Fibroblast of lung (primary cell): ENCODE measurements around the gene EXOC6B. TPM values are rescaled to one million over a fixed set of nuclear protein-coding genes. Genes with fewer than 3 reads are reported as not detected.

Source experiments
- DNase-seq, 2 donors: peaks; one replicate each; pipeline versions ENCODE4 v3.0.0 to v3.0.0-alpha.2; 2010; ENCODE audit warnings: low read depth in 2 of 2
- H2AFZ ChIP-seq: 2 replicates; pipeline ENCODE4 v1.5.1; 2012; ENCODE audit warnings: low read length, control low read depth, inconsistent platforms
- H3K27ac ChIP-seq: 2 replicates; pipeline ENCODE4 v1.5.1; 2011; ENCODE audit warnings: low read length, control low read depth; ENCODE audit not compliant: insufficient read depth
- H3K27me3 ChIP-seq: 2 replicates; pipeline ENCODE4 v1.5.1; 2011; ENCODE audit warnings: mild to moderate bottlenecking, low read length; ENCODE audit not compliant: control insufficient read depth, insufficient read depth
- H3K36me3 ChIP-seq: 2 replicates; pipeline ENCODE4 v1.5.1; 2011; ENCODE audit warnings: low read length; ENCODE audit not compliant: control insufficient read depth, insufficient read depth
- H3K4me1 ChIP-seq: 2 replicates; pipeline ENCODE4 v1.5.1; 2011; ENCODE audit warnings: low read length; ENCODE audit not compliant: control insufficient read depth, insufficient read depth; ENCODE audit errors: extremely low read depth
- H3K4me2 ChIP-seq: 2 replicates; pipeline ENCODE4 v1.5.1; 2011; ENCODE audit warnings: low read length, control low read depth; ENCODE audit not compliant: insufficient read depth; ENCODE audit errors: extremely low read depth
- H3K4me3 ChIP-seq, 4 experiments: fragments of 200-600 bp in 1 of 4; sonication (generic) in 1 of 4; replicated peaks in 1 of 4; 2 replicates each; pipeline ENCODE4 v1.5.1; 2011 to 2016; ENCODE audit warnings: low read length in 4 of 4, low read depth in 3 of 4, mild to moderate bottlenecking in 3 of 4, control low read depth in 2 of 4, inconsistent platforms in 1 of 4, mixed read lengths in 1 of 4; ENCODE audit not compliant: insufficient read depth in 1 of 4; ENCODE audit errors: control extremely low read depth in 1 of 4
- H3K79me2 ChIP-seq: 2 replicates; pipeline ENCODE4 v1.5.1; 2012; ENCODE audit warnings: mild to moderate bottlenecking, low read length, inconsistent platforms; ENCODE audit not compliant: control insufficient read depth, insufficient read depth
- H3K9ac ChIP-seq: 2 replicates; pipeline ENCODE4 v1.5.1; 2011; ENCODE audit warnings: mild to moderate bottlenecking, low read length, control low read depth; ENCODE audit not compliant: insufficient read depth
- H3K9me3 ChIP-seq: 2 replicates; pipeline ENCODE4 v1.5.1; 2012; ENCODE audit warnings: low read depth, low read length; ENCODE audit not compliant: control insufficient read depth, insufficient read depth
- H4K20me1 ChIP-seq: 2 replicates; pipeline ENCODE4 v1.5.1; 2011; ENCODE audit warnings: low read length; ENCODE audit not compliant: control insufficient read depth, insufficient read depth; ENCODE audit errors: extremely low read depth
- CTCF ChIP-seq, 2 donors: IDR thresholded peaks in 1 of 2; conservative IDR thresholded peaks in 1 of 2; 1 replicate in 1 of 2; 2 replicates in 1 of 2; pipeline ENCODE4 v1.5.1; 2011 to 2012; ENCODE audit warnings: low read length in 2 of 2, control low read depth in 1 of 2, inconsistent platforms in 1 of 2, low read depth in 1 of 2, mild to moderate bottlenecking in 1 of 2
- EZH2 ChIP-seq: IDR thresholded peaks from 2 replicates; pipeline ENCODE4 v1.5.1; 2012; ENCODE audit warnings: low read length, control low read depth, mild to moderate bottlenecking; ENCODE audit errors: missing control alignments
- polyA plus RNA-seq, 2 donors: library from polyadenylated mRNA; depleted of rRNA in 1 of 2; stranded (reverse) in 1 of 2; unstranded in 1 of 2; fragments of >200 nt; gene quantifications; 2 replicates each; pipeline ENCODE4 v1.2.1, GENCODE V29; 2011 to 2012; ENCODE audit warnings: missing spikeins in 1 of 2
- total RNA-seq: library from RNA; depleted of rRNA; stranded (reverse); fragments of >200 nt; gene quantifications from 2 replicates; pipeline ENCODE4 v1.2.1, GENCODE V29; 2014

EXOC6B gene
- total and polyA plus RNA-seq, 2 donors (not counting 1 experiment from before 2014, with no cell fraction given) = 26.3 to 36.5 TPM

GRCh38 chr2:72141881-72142451 lies 683.9 kb downstream of the EXOC6B start:
- H2AFZ ChIP-seq = no peak overlapping the region
- no peak overlapping the region for H3K9ac ChIP-seq
- peaks cover 2% of the 10 kb centered on the region for H3K4me1 ChIP-seq
- H3K4me3 ChIP-seq = no peak overlapping the region
- no peaks in the 10 kb centered on the region for H3K36me3 ChIP-seq
- TF ChIP-seq EZH2 (no peak), CTCF (conservative IDR thresholded peaks at IDR 0.05 in 1 of 2, IDR thresholded peaks at IDR 0.05 in 1 of 2; ENCODE audit: low read depth in 1 of 2, low read length in 2 of 2) (no peak)
- no peak for DNase-seq
- H4K20me1 ChIP-seq = peaks cover 2% of the 10 kb centered on the region
- H3K27me3 ChIP-seq = peaks cover 38% of the 10 kb centered on the region
- no peaks in the 10 kb centered on the region for H3K9me3 ChIP-seq
- no peak overlapping the region for H3K4me2 ChIP-seq
- no peaks in the 10 kb centered on the region for H3K79me2 ChIP-seq
- no peak overlapping the region for H3K27ac ChIP-seq

GRCh38 chr2:72141032-72141645 lies 684.7 kb downstream of the EXOC6B start:
- TF ChIP-seq CTCF (conservative IDR thresholded peaks at IDR 0.05 in 1 of 2, IDR thresholded peaks at IDR 0.05 in 1 of 2; ENCODE audit: low read depth in 1 of 2, low read length in 2 of 2) = no peak
- no peak for TF ChIP-seq EZH2
- Histone ChIP-seq H3K27ac (no peak overlapping the region), H3K9me3 (no peaks in the 10 kb centered on the region), H3K36me3 (no peaks in the 10 kb centered on the region), H3K27me3 (peaks cover 30% of the 10 kb centered on the region), H2AFZ (no peak overlapping the region), H3K79me2 (no peaks in the 10 kb centered on the region), H3K9ac (no peak overlapping the region), H4K20me1 (peaks cover 2% of the 10 kb centered on the region), H3K4me1 (peaks cover 2% of the 10 kb centered on the region), H3K4me3 (no peak overlapping the region), H3K4me2 (no peak overlapping the region)
- DNase-seq = no peak

GRCh38 chr2:72140621-72140960 lies 685.2 kb downstream of the EXOC6B start:
- peaks cover 2% of the 10 kb centered on the region for H3K4me1 ChIP-seq
- H3K4me2 ChIP-seq = no peak overlapping the region
- H3K36me3 ChIP-seq = no peaks in the 10 kb centered on the region
- no peak for DNase-seq
- no peak for TF ChIP-seq CTCF (conservative IDR thresholded peaks at IDR 0.05 in 1 of 2, IDR thresholded peaks at IDR 0.05 in 1 of 2; ENCODE audit: low read depth in 1 of 2, low read length in 2 of 2)
- TF ChIP-seq EZH2 = no peak
- peaks cover 2% of the 10 kb centered on the region for H4K20me1 ChIP-seq
- H3K9me3 ChIP-seq = no peaks in the 10 kb centered on the region
- no peak overlapping the region for H3K9ac ChIP-seq
- peaks cover 24% of the 10 kb centered on the region for H3K27me3 ChIP-seq
- H2AFZ ChIP-seq = no peak overlapping the region
- no peak overlapping the region for H3K27ac ChIP-seq
- no peak overlapping the region for H3K4me3 ChIP-seq
- no peaks in the 10 kb centered on the region for H3K79me2 ChIP-seq
